H1 (cell line): Measurements from ENCODE around the gene RCBTB2. TPM values are rescaled to one million over a fixed set of nuclear protein-coding genes. Genes with fewer than 3 reads are reported as not detected.

Experiments used
- CTCF ChIA-PET: fragments of 300-600 bp; sonication (Branson Sonifier 250); formaldehyde crosslinking; loops from one replicate; lab custom pipeline; 2021; ENCODE audit not compliant: partially characterized antibody; lab: Charles Lee
- POLR2A ChIA-PET: fragments of 300-600 bp; sonication (Branson Sonifier 250); formaldehyde crosslinking; loops from one replicate; lab custom pipeline; 2021; ENCODE audit warnings: inconsistent platforms; ENCODE audit not compliant: partially characterized antibody; lab: Charles Lee
- DNase-seq, 2 experiments: peaks; one replicate each; pipeline versions ENCODE4 v3.0.0 to v3.0.0-alpha.2; 2010 to 2022; ENCODE audit warnings: low spot score in 2 of 2, low read depth in 1 of 2, mixed read lengths in 1 of 2
- FAIRE-seq: peaks from 2 replicates; lab custom pipeline; 2011; peaks lifted over from hg19 to GRCh38; lab: Jason Lieb, UNC
- H2AFZ ChIP-seq: 2 replicates; pipeline ENCODE4 v1.8.1; 2012; ENCODE audit warnings: low read length, inconsistent platforms
- H2AK5ac ChIP-seq: 2 replicates; pipeline ENCODE4 v1.6.1; 2013; ENCODE audit warnings: low read depth, low read length
- H2BK120ac ChIP-seq: replicated peaks from 2 replicates; pipeline ENCODE3; 2013; ENCODE audit warnings: low read depth, low read length, inconsistent platforms
- H2BK12ac ChIP-seq: 2 replicates; pipeline ENCODE4 v1.6.1; 2013; ENCODE audit warnings: low read depth, low read length
- H2BK15ac ChIP-seq: 2 replicates; pipeline ENCODE4 v1.6.1; 2013; ENCODE audit warnings: low read length
- H2BK20ac ChIP-seq: 2 replicates; pipeline ENCODE4 v1.6.1; 2013; ENCODE audit warnings: low read length
- H2BK5ac ChIP-seq: 2 replicates; pipeline ENCODE4 v1.6.1; 2013; ENCODE audit warnings: low read depth, low read length
- H3K14ac ChIP-seq: 2 replicates; pipeline ENCODE4 v1.6.1; 2013; ENCODE audit warnings: inconsistent platforms; ENCODE audit not compliant: insufficient read length
- H3K18ac ChIP-seq: 2 replicates; pipeline ENCODE4 v1.6.1; 2013; ENCODE audit warnings: low read length; ENCODE audit errors: extremely low read depth
- H3K23ac ChIP-seq: 2 replicates; pipeline ENCODE4 v1.6.1; 2013; ENCODE audit warnings: inconsistent platforms; ENCODE audit not compliant: insufficient read length
- H3K23me2 ChIP-seq: 2 replicates; pipeline ENCODE4 v1.6.1; 2013; ENCODE audit warnings: low read depth, low read length
- H3K27ac ChIP-seq: 2 replicates; pipeline ENCODE4 v1.6.1; 2011; ENCODE audit warnings: low read depth, low read length, inconsistent platforms
- H3K27me3 ChIP-seq, 4 experiments: replicated peaks in 1 of 4; 1 replicate in 1 of 4; 2 replicates in 3 of 4; pipeline versions ENCODE4 v1.6.1 to v1.8.1; 2011 to 2013; ENCODE audit warnings: low read length in 3 of 4, mild to moderate bottlenecking in 3 of 4, inconsistent platforms in 2 of 4, mixed read lengths in 2 of 4, moderate library complexity in 1 of 4; ENCODE audit not compliant: control insufficient read depth in 3 of 4, insufficient read depth in 3 of 4; ENCODE audit errors: extremely low read depth in 1 of 4
- H3K36me3 ChIP-seq, 4 experiments: 2 replicates each; pipeline versions ENCODE4 v1.6.1 to v1.8.1; 2011 to 2013; ENCODE audit warnings: mild to moderate bottlenecking in 4 of 4, low read length in 3 of 4, moderate library complexity in 2 of 4, control low read depth in 1 of 4, inconsistent platforms in 1 of 4; ENCODE audit not compliant: insufficient read depth in 4 of 4, control insufficient read depth in 2 of 4
- H3K4ac ChIP-seq: replicated peaks from 2 replicates; pipeline ENCODE3; 2013; ENCODE audit warnings: low read length, low read depth, mixed read lengths, inconsistent platforms; ENCODE audit not compliant: insufficient read length
- H3K4me1 ChIP-seq, 4 experiments: replicated peaks in 1 of 4; 1 replicate in 1 of 4; 2 replicates in 3 of 4; pipeline versions ENCODE4 v1.6.1 to v1.8.1; 2011 to 2013; ENCODE audit warnings: low read length in 3 of 4, inconsistent platforms in 2 of 4, mixed read lengths in 1 of 4; ENCODE audit not compliant: insufficient read depth in 4 of 4, control insufficient read depth in 3 of 4
- H3K4me2 ChIP-seq, 2 experiments: 2 replicates each; pipeline versions ENCODE4 v1.6.1 to v1.8.1; 2011 to 2013; ENCODE audit warnings: low read depth in 2 of 2, low read length in 2 of 2, control low read depth in 1 of 2, inconsistent platforms in 1 of 2, mild to moderate bottlenecking in 1 of 2; ENCODE audit not compliant: insufficient read depth in 1 of 2
- H3K4me3 ChIP-seq, 4 experiments: fragments of 200-600, 300-600 bp in 1 of 4; sonication (generic), shearing (Covaris generic), sonication (Bioruptor Twin) in 1 of 4; 2 replicates each; pipeline versions ENCODE4 v1.5.1 to v1.8.1; 2011 to 2016; ENCODE audit warnings: low read length in 4 of 4, low read depth in 3 of 4, control low read depth in 2 of 4, inconsistent platforms in 2 of 4, mild to moderate bottlenecking in 2 of 4, mixed read lengths in 1 of 4, moderate library complexity in 1 of 4; ENCODE audit not compliant: insufficient read depth in 2 of 4; ENCODE audit errors: extremely low read depth in 1 of 4
- H3K56ac ChIP-seq: replicated peaks from 2 replicates; pipeline ENCODE3; 2013; ENCODE audit warnings: low read depth, mild to moderate bottlenecking, mixed read lengths, low read length, inconsistent platforms; ENCODE audit not compliant: insufficient read length
- H3K79me1 ChIP-seq: 2 replicates; pipeline ENCODE4 v1.6.1; 2013; ENCODE audit warnings: low read depth, low read length, control low read depth
- H3K79me2 ChIP-seq, 2 experiments: 2 replicates each; pipeline versions ENCODE4 v1.6.1 to v1.8.1; 2012 to 2013; ENCODE audit warnings: low read length in 2 of 2, mild to moderate bottlenecking in 2 of 2, inconsistent platforms in 1 of 2; ENCODE audit not compliant: insufficient read depth in 2 of 2, control insufficient read depth in 1 of 2
- H3K9ac ChIP-seq, 4 experiments: replicated peaks in 1 of 4; 1 replicate in 1 of 4; 2 replicates in 3 of 4; pipeline versions ENCODE4 v1.6.1 to v1.8.1; 2011 to 2013; ENCODE audit warnings: low read depth in 3 of 4, low read length in 3 of 4, control low read depth in 2 of 4, mild to moderate bottlenecking in 2 of 4, moderate library complexity in 2 of 4, inconsistent platforms in 1 of 4; ENCODE audit errors: extremely low read depth in 1 of 4
- H3K9me3 ChIP-seq, 2 experiments: 2 replicates each; pipeline versions ENCODE4 v1.6.1 to v1.8.1; 2012 to 2013; ENCODE audit warnings: mild to moderate bottlenecking in 2 of 2, moderate library complexity in 2 of 2, control low read depth in 1 of 2, inconsistent platforms in 1 of 2, low read depth in 1 of 2, low read length in 1 of 2, mixed read lengths in 1 of 2; ENCODE audit not compliant: insufficient read depth in 2 of 2
- H4K20me1 ChIP-seq, 2 experiments: replicated peaks in 1 of 2; 2 replicates each; pipeline versions ENCODE3 to v1.8.1; 2011 to 2013; ENCODE audit warnings: inconsistent platforms in 2 of 2, low read length in 2 of 2, mild to moderate bottlenecking in 1 of 2; ENCODE audit not compliant: insufficient read depth in 2 of 2, control insufficient read depth in 1 of 2
- H4K5ac ChIP-seq: 2 replicates; pipeline ENCODE4 v1.6.1; 2013; ENCODE audit warnings: low read length, low read depth, mixed read lengths, inconsistent platforms; ENCODE audit not compliant: insufficient read length
- H4K8ac ChIP-seq: 2 replicates; pipeline ENCODE4 v1.8.0; 2013; ENCODE audit warnings: mild to moderate bottlenecking, moderate library complexity, low read length, inconsistent platforms; ENCODE audit not compliant: insufficient read depth; ENCODE audit errors: extremely low read depth
- H4K91ac ChIP-seq: replicated peaks from 2 replicates; pipeline ENCODE3; 2013; ENCODE audit warnings: low read length, mixed read lengths, inconsistent platforms; ENCODE audit not compliant: insufficient read length
- CBX5 ChIP-seq: fragments of 300-800, 300-1000 bp; sonication (generic); IDR thresholded peaks from 2 replicates; pipeline ENCODE4 v1.7.1; 2016; ENCODE audit warnings: antibody characterized with exemption, low read length, low read depth
- CEBPB ChIP-seq: IDR thresholded peaks from 2 replicates; pipeline ENCODE4 v1.6.1; 2012; ENCODE audit warnings: low read depth, low read length
- CHD1 ChIP-seq: IDR thresholded peaks from 2 replicates; pipeline ENCODE4 v1.6.1; 2012; ENCODE audit warnings: low read depth, low read length, improper control_type of control experiment
- MAFK ChIP-seq: IDR thresholded peaks from 2 replicates; pipeline ENCODE4 v1.6.1; 2012; ENCODE audit warnings: low read depth, mild to moderate bottlenecking, improper control_type of control experiment, low read length
- POLR2AphosphoS5 ChIP-seq: IDR thresholded peaks from 2 replicates; pipeline ENCODE4 v1.6.1; 2011; ENCODE audit warnings: low read depth, low read length
- POU5F1 ChIP-seq: IDR thresholded peaks from 2 replicates; pipeline ENCODE4 v1.6.1; 2011; ENCODE audit warnings: low read depth, mild to moderate bottlenecking, low read length, moderate library complexity
- SIRT6 ChIP-seq: IDR thresholded peaks from one replicate; pipeline ENCODE4 v1.7.1; 2012; ENCODE audit warnings: low read length, inconsistent platforms
- SIX5 ChIP-seq: IDR thresholded peaks from 2 replicates; pipeline ENCODE4 v1.6.1; 2011; ENCODE audit warnings: mild to moderate bottlenecking, low read depth, low read length
- WGBS, 2 experiments: shearing (Covaris generic) in 1 of 2; methylation state at CpG; one replicate each; pipeline versions ENCODE4 v1.1.6 to v1.1.7; 2013 to 2015; ENCODE audit warnings: low lambda C conversion rate in 2 of 2, mixed read lengths in 2 of 2, inconsistent platforms in 1 of 2, low coverage in 1 of 2, missing lambda C conversion rate in 1 of 2; ENCODE audit not compliant: insufficient replicate concordance in 2 of 2, insufficient coverage in 1 of 2, insufficient read length in 1 of 2; ENCODE audit errors: extremely low coverage in 1 of 2, missing lambda C conversion rate in 1 of 2; 5-methylcytosine and 5-hydroxymethylcytosine counted together
- polyA plus RNA-seq, 7 experiments: library from polyadenylated mRNA; depleted of rRNA in 3 of 7; stranded (reverse) in 5 of 7; unstranded in 2 of 7; fragments of >200 nt in 5 of 7; fragments of 200-250 nt in 2 of 7; gene quantifications; 1 replicate in 5 of 7; 2 replicates in 1 of 7; 4 replicates in 1 of 7; pipeline versions ENCODE4 v1.2.1 to v1.2.3, GENCODE V29; 2011 to 2013; ENCODE audit warnings: missing spikeins in 2 of 7, mixed read lengths in 2 of 7
- total RNA-seq: library from RNA; stranded (reverse); fragmentation: NEBNext Ultra II Directional; extraction: Animal tissue kit (Norgen Biotek cat#: 25700); gene quantifications from 2 replicates; pipeline ENCODE4 v1.2.1, GENCODE V29; 2021
- TF ChIP-seq, protein P1 (sequence below): IDR thresholded peaks from 2 replicates; pipeline ENCODE4 v1.6.1; 2012; ENCODE audit warnings: low read length, inconsistent platforms

The RCBTB2 gene
- total and polyA plus RNA-seq, 2 of the 8 experiments (the other 6 are each of a cell fraction or from before 2014, with no cell fraction given) = 5.2 to 8.4 TPM

- H2BK12ac ChIP-seq = no peak overlapping the region
- no peak for FAIRE-seq
- no peak overlapping the region for H2BK5ac ChIP-seq
- H3K56ac ChIP-seq = no peak overlapping the region
- H3K36me3 ChIP-seq = no peaks in the 10 kb centered on the region
- no peaks in the 10 kb centered on the region for H3K23me2 ChIP-seq
- H3K4ac ChIP-seq = no peak overlapping the region
- no peak for DNase-seq
- H4K8ac ChIP-seq = no peak overlapping the region
- no peak overlapping the region for H2AK5ac ChIP-seq
- H3K4me2 ChIP-seq = no peak overlapping the region; a peak in 1 of 4 replicates
- H3K27me3 ChIP-seq = no peaks in the 10 kb centered on the region
- H3K4me3 ChIP-seq = no peak overlapping the region
- H3K79me1 ChIP-seq = no peaks in the 10 kb centered on the region
- H4K5ac ChIP-seq = no peak overlapping the region
- H2BK120ac ChIP-seq = no peak overlapping the region
- no peak overlapping the region for H3K23ac ChIP-seq
- ChIA-PET POLR2A (interaction anchor here (0.6 kb wide), 1 partner anchor 1122 kb away, joined by 3 read pairs; no protein-coding TSS in a partner anchor), CTCF (interaction anchor here (1.9 to 3.6 kb wide), 3 partner anchors 8 to 235 kb away, joined by 7 to 17 read pairs (median 16); no protein-coding TSS in a partner anchor)
- no peak overlapping the region for H3K18ac ChIP-seq
- no peak overlapping the region for H4K91ac ChIP-seq
- no peak overlapping the region for H2BK20ac ChIP-seq
- no peak overlapping the region for H3K9ac ChIP-seq
- no peak overlapping the region for H2AFZ ChIP-seq
- WGBS, 2 experiments = 83% methylated on average over 6 of the region's 6 CpGs; no CpG with 5 or more reads in 1 of the 2 experiments
- H3K4me1 ChIP-seq = no peaks in the 10 kb centered on the region; a peak in 1 of 7 replicates
- no peaks in the 10 kb centered on the region for H4K20me1 ChIP-seq
- TF ChIP-seq, protein P1, sequence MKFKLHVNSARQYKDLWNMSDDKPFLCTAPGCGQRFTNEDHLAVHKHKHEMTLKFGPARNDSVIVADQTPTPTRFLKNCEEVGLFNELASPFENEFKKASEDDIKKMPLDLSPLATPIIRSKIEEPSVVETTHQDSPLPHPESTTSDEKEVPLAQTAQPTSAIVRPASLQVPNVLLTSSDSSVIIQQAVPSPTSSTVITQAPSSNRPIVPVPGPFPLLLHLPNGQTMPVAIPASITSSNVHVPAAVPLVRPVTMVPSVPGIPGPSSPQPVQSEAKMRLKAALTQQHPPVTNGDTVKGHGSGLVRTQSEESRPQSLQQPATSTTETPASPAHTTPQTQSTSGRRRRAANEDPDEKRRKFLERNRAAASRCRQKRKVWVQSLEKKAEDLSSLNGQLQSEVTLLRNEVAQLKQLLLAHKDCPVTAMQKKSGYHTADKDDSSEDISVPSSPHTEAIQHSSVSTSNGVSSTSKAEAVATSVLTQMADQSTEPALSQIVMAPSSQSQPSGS = no peak
- TF ChIP-seq SIRT6 (no peak), CBX5 (no peak), CEBPB (no peak), SIX5 (no peak), POU5F1 (no peak), CHD1 (no peak), POLR2AphosphoS5 (no peak), MAFK (no peak)
- H3K27ac ChIP-seq = no peak overlapping the region
- no peaks in the 10 kb centered on the region for H3K79me2 ChIP-seq
- no peaks in the 10 kb centered on the region for H3K9me3 ChIP-seq
- no peak overlapping the region for H2BK15ac ChIP-seq
- no peak overlapping the region for H3K14ac ChIP-seq
Observed at GRCh38 chr13:48568370-48569103, 35.7 kb upstream of the RCBTB2 start.
